Loucy (cell line): ENCODE results near the gene TP53INP2.

Source experiments
- EZH2phosphoT487 ChIP-seq: fragments of 200-600 bp; IDR thresholded peaks from 2 replicates; pipeline ENCODE4 v1.6.1; 2018; ENCODE audit warnings: antibody characterized with exemption, mild to moderate bottlenecking, moderate library complexity, borderline replicate concordance
- TF ChIP-seq, protein P1 (sequence below): fragments of 200-600 bp; sonication (generic); conservative IDR thresholded peaks from 2 replicates; pipeline ENCODE4 v1.5.1; 2014; ENCODE audit warnings: mild to moderate bottlenecking, antibody characterized with exemption, low read length

GRCh38 chr20:34711813-34712430 is 7.8 kb downstream of the TP53INP2 start:
- TF ChIP-seq, protein P1, sequence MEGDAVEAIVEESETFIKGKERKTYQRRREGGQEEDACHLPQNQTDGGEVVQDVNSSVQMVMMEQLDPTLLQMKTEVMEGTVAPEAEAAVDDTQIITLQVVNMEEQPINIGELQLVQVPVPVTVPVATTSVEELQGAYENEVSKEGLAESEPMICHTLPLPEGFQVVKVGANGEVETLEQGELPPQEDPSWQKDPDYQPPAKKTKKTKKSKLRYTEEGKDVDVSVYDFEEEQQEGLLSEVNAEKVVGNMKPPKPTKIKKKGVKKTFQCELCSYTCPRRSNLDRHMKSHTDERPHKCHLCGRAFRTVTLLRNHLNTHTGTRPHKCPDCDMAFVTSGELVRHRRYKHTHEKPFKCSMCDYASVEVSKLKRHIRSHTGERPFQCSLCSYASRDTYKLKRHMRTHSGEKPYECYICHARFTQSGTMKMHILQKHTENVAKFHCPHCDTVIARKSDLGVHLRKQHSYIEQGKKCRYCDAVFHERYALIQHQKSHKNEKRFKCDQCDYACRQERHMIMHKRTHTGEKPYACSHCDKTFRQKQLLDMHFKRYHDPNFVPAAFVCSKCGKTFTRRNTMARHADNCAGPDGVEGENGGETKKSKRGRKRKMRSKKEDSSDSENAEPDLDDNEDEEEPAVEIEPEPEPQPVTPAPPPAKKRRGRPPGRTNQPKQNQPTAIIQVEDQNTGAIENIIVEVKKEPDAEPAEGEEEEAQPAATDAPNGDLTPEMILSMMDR: no peak
- no peak for TF ChIP-seq EZH2phosphoT487
